Endothelial cell of umbilical vein (primary cell): ENCODE results near the gene EEFSEC. TPM values are rescaled to one million over a fixed set of nuclear protein-coding genes. Genes with fewer than 3 reads are reported as not detected.

ENCODE experiments used
- BruUV-seq: library from RNA; stranded (reverse); fragments of 400-500 nt; replicated peaks from 2 replicates; lab custom pipeline; 2021; lab: Mats Ljungman, UMichigan
- CTCF ChIA-PET: fragments of 300-600, 350-600 bp; sonication (Branson Sonifier 250); formaldehyde crosslinking; loops from one replicate; lab custom pipeline; 2021; ENCODE audit warnings: antibody characterized with exemption, inconsistent platforms; lab: Charles Lee
- POLR2A ChIA-PET: fragments of 300-600, 350-600 bp; sonication (Branson Sonifier 250); formaldehyde crosslinking; loops from one replicate; lab custom pipeline; 2021; ENCODE audit warnings: antibody characterized with exemption, inconsistent platforms; lab: Charles Lee
- DNase-seq: peaks from one replicate; pipeline ENCODE4 v3.0.0-alpha.2; 2011; ENCODE audit warnings: low read depth, low spot score
- FAIRE-seq: peaks from 2 replicates; lab custom pipeline; 2011; peaks lifted over from hg19 to GRCh38; lab: Jason Lieb, UNC
- H2AFZ ChIP-seq: 2 replicates; pipeline ENCODE4 v1.6.0; 2012; ENCODE audit warnings: low read depth, low read length, control low read depth, inconsistent platforms
- H3K27ac ChIP-seq: 2 replicates; pipeline ENCODE4 v1.5.1; 2011; ENCODE audit warnings: low read depth, mild to moderate bottlenecking, control low read depth, low read length, moderate library complexity; ENCODE audit not compliant: insufficient read depth
- H3K27me3 ChIP-seq, 2 experiments: 2 replicates each; pipeline versions ENCODE4 v1.6.0 to v1.6.1; 2011; ENCODE audit warnings: low read length in 2 of 2, mixed read lengths in 1 of 2; ENCODE audit not compliant: control insufficient read depth in 2 of 2, insufficient read depth in 2 of 2
- H3K36me3 ChIP-seq, 2 experiments: 2 replicates in 1 of 2; 3 replicates in 1 of 2; pipeline ENCODE4 v1.5.1; 2011; ENCODE audit warnings: low read length in 2 of 2, mild to moderate bottlenecking in 1 of 2, moderate library complexity in 1 of 2; ENCODE audit not compliant: control insufficient read depth in 2 of 2, insufficient read depth in 2 of 2; ENCODE audit errors: extremely low read depth in 1 of 2
- H3K4me1 ChIP-seq: 3 replicates; pipeline ENCODE4 v1.5.1; 2011; ENCODE audit warnings: mild to moderate bottlenecking, low read length; ENCODE audit not compliant: control insufficient read depth, insufficient read depth; ENCODE audit errors: extremely low read depth
- H3K4me2 ChIP-seq: 2 replicates; pipeline ENCODE4 v1.6.1; 2011; ENCODE audit warnings: low read length, control low read depth, mixed read lengths; ENCODE audit not compliant: insufficient read depth
- H3K4me3 ChIP-seq, 3 experiments: fragments of 200-600 bp in 1 of 3; sonication (generic), shearing (Covaris generic) in 1 of 3; replicated peaks in 1 of 3; 2 replicates each; pipeline ENCODE4 v1.5.1; 2011 to 2016; ENCODE audit warnings: control low read depth in 3 of 3, low read length in 3 of 3, mild to moderate bottlenecking in 2 of 3, inconsistent platforms in 1 of 3, low read depth in 1 of 3, moderate library complexity in 1 of 3; ENCODE audit not compliant: insufficient read depth in 1 of 3
- H3K79me2 ChIP-seq: 2 replicates; pipeline ENCODE4 v1.6.0; 2012; ENCODE audit warnings: low read length, inconsistent platforms; ENCODE audit not compliant: control insufficient read depth, insufficient read depth
- H3K9ac ChIP-seq: replicated peaks from 2 replicates; pipeline ENCODE3; 2011; ENCODE audit warnings: low read length, control low read depth; ENCODE audit not compliant: insufficient read depth; ENCODE audit errors: extremely low read depth
- H3K9me1 ChIP-seq: replicated peaks from 3 replicates; pipeline ENCODE4 v1.6.0; 2011; ENCODE audit warnings: mild to moderate bottlenecking, low read length; ENCODE audit not compliant: control insufficient read depth, insufficient read depth; ENCODE audit errors: extremely low read depth
- H3K9me3 ChIP-seq: replicated peaks from 2 replicates; pipeline ENCODE4 v1.5.1; 2012; ENCODE audit warnings: low read length, inconsistent platforms; ENCODE audit not compliant: control insufficient read depth, insufficient read depth
- H4K20me1 ChIP-seq: replicated peaks from 2 replicates; pipeline ENCODE3; 2011; ENCODE audit warnings: mild to moderate bottlenecking, low read length; ENCODE audit not compliant: control insufficient read depth, insufficient read depth; ENCODE audit errors: extremely low read depth
- EZH2 ChIP-seq: IDR thresholded peaks from 2 replicates; pipeline ENCODE4 v1.6.1; 2012; ENCODE audit warnings: borderline replicate concordance, low read depth, mild to moderate bottlenecking, moderate library complexity, low read length, inconsistent platforms; ENCODE audit not compliant: severe bottlenecking
- FOS ChIP-seq: IDR thresholded peaks from 2 replicates; pipeline ENCODE4 v1.6.1; 2011; ENCODE audit warnings: mild to moderate bottlenecking, low read length, moderate library complexity, borderline replicate concordance; ENCODE audit not compliant: insufficient read depth
- GATA2 ChIP-seq: IDR thresholded peaks from 2 replicates; pipeline ENCODE4 v1.7.0; 2011; ENCODE audit warnings: low read depth, mild to moderate bottlenecking, moderate library complexity, mixed read lengths, low read length; ENCODE audit not compliant: insufficient read length, insufficient read depth
- JUN ChIP-seq: IDR thresholded peaks from 2 replicates; pipeline ENCODE4 v1.6.1; 2011; ENCODE audit warnings: borderline replicate concordance, low read depth; ENCODE audit not compliant: insufficient read length, insufficient read depth
- MAX ChIP-seq: IDR thresholded peaks from 2 replicates; pipeline ENCODE4 v1.6.1; 2011; ENCODE audit not compliant: insufficient read depth, insufficient read length
- MYC ChIP-seq: IDR thresholded peaks from one replicate; pipeline ENCODE4 v1.6.1; 2011; ENCODE audit warnings: mild to moderate bottlenecking, low read depth, low read length
- POLR2A ChIP-seq: IDR thresholded peaks from 2 replicates; pipeline ENCODE4 v1.6.1; 2012; ENCODE audit warnings: low read depth, mild to moderate bottlenecking, control low read depth, low read length
- POLR2AphosphoS5 ChIP-seq: IDR thresholded peaks from 2 replicates; pipeline ENCODE4 v1.6.1; 2012; ENCODE audit warnings: low read depth, mild to moderate bottlenecking, control low read depth, low read length, moderate library complexity; ENCODE audit not compliant: insufficient read depth
- dilution Hi-C: fragments of 300-500 bp; cut with MboI; formaldehyde crosslinking; loops from one replicate; pipeline ENCODE4 v1.15.0; 2019; ENCODE audit warnings: low sequenced_read_pairs; ENCODE audit not compliant: extremely low pct_ligation_motif_present
- intact Hi-C: fragments of 100-400 bp; cut with micrococcal nuclease; formaldehyde crosslinking; loops from one replicate; pipeline ENCODE4 v1.10.0; 2022
- polyA plus RNA-seq, 4 experiments: library from polyadenylated mRNA; depleted of rRNA in 3 of 4; stranded (reverse) in 3 of 4; unstranded in 1 of 4; fragments of >200 nt; gene quantifications; 2 replicates each; pipeline versions ENCODE4 v1.2.1 to v1.2.3, GENCODE V29; 2011 to 2012; ENCODE audit warnings: missing spikeins in 1 of 4
- total RNA-seq: library from RNA; stranded (reverse); gene quantifications from 2 replicates; pipeline ENCODE4 v1.2.3, GENCODE V29; 2021
- TF ChIP-seq, protein P1 (sequence below), 2 donors: IDR thresholded peaks; 1 replicate in 1 of 2; 2 replicates in 1 of 2; pipeline ENCODE4 v1.5.1; 2011; ENCODE audit warnings: low read length in 2 of 2, mild to moderate bottlenecking in 2 of 2, moderate library complexity in 2 of 2, control low read depth in 1 of 2, inconsistent platforms in 1 of 2, low read depth in 1 of 2; ENCODE audit not compliant: insufficient read depth in 1 of 2; ENCODE audit errors: extremely low read depth in 1 of 2

The EEFSEC gene
- total and polyA plus RNA-seq, 2 donors (not counting 3 experiments of a cell fraction or from before 2014, with no cell fraction given): 13.1 to 14.5 TPM

DNA sequence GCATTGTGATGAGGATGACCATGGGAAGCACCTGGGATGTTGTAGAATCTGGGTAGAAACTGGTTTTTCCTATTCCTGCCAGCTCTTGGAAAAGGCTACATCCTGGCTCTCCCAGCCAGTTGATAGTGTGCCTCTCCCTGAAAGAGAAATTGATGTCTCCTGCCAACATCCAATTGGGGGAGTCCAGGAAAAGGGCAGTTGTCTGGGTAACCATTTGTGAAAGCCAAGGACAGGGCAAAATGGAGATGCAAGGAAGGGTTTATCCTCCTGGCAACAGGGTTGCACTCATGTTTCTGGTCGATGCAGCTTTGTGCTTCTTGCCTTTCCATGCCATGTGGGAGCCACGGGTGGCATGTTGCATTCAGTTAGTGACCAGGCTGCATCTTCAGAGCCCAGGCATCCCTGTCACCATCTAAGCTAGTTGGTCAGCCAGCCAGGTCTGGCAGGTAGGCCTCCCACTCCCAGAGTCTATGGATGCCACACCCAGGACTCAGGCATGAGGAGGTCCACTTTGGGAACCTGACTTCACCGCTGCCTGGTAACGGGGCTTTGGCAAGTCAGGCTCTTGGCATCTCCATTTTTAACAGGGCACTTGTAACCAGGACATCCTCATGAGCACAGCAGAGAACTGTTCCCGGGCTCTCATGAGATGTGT, 159.9 kb downstream of the EEFSEC start:
- no peaks in the 10 kb centered on the region for H3K79me2 ChIP-seq
- ChIA-PET POLR2A (no interaction called here), CTCF (interaction anchor here (2.5 kb wide), 1 partner anchor 9 kb away, joined by 11 read pairs; no protein-coding TSS in a partner anchor)
- dilution Hi-C loops (no loop called here), intact Hi-C loops (no loop called here)
- H3K4me1 ChIP-seq: no peaks in the 10 kb centered on the region
- no peak overlapping the region for H3K4me2 ChIP-seq
- no peak overlapping the region for H3K4me3 ChIP-seq
- H3K9ac ChIP-seq: no peak overlapping the region
- no peak for TF ChIP-seq MAX
- no peak for TF ChIP-seq GATA2
- TF ChIP-seq FOS: no peak
- no peak for TF ChIP-seq POLR2AphosphoS5
- TF ChIP-seq MYC: no peak
- TF ChIP-seq POLR2A: no peak
- no peak for TF ChIP-seq JUN
- TF ChIP-seq, protein P1, sequence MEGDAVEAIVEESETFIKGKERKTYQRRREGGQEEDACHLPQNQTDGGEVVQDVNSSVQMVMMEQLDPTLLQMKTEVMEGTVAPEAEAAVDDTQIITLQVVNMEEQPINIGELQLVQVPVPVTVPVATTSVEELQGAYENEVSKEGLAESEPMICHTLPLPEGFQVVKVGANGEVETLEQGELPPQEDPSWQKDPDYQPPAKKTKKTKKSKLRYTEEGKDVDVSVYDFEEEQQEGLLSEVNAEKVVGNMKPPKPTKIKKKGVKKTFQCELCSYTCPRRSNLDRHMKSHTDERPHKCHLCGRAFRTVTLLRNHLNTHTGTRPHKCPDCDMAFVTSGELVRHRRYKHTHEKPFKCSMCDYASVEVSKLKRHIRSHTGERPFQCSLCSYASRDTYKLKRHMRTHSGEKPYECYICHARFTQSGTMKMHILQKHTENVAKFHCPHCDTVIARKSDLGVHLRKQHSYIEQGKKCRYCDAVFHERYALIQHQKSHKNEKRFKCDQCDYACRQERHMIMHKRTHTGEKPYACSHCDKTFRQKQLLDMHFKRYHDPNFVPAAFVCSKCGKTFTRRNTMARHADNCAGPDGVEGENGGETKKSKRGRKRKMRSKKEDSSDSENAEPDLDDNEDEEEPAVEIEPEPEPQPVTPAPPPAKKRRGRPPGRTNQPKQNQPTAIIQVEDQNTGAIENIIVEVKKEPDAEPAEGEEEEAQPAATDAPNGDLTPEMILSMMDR (IDR thresholded peaks at IDR 0.05; ENCODE audit: extremely low read depth in 1 of 2, insufficient read depth in 1 of 2, low read depth in 1 of 2, low read length in 2 of 2): no peak
- no peak for TF ChIP-seq EZH2
- no peaks in the 10 kb centered on the region for H3K36me3 ChIP-seq
- DNase-seq (no peak), FAIRE-seq (no peak)
- H3K27me3 ChIP-seq: no peaks in the 10 kb centered on the region
- no peak overlapping the region for H3K27ac ChIP-seq
- no peak overlapping the region for H2AFZ ChIP-seq
- H3K9me3 ChIP-seq: no peaks in the 10 kb centered on the region
- no peaks in the 10 kb centered on the region for H3K9me1 ChIP-seq
- BruUV-seq: no TSS peak
- H4K20me1 ChIP-seq: no peaks in the 10 kb centered on the region
